Measurements from ENCODE around the gene ATF5.

ATF5 gene, protein sequence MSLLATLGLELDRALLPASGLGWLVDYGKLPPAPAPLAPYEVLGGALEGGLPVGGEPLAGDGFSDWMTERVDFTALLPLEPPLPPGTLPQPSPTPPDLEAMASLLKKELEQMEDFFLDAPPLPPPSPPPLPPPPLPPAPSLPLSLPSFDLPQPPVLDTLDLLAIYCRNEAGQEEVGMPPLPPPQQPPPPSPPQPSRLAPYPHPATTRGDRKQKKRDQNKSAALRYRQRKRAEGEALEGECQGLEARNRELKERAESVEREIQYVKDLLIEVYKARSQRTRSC

DNA sequence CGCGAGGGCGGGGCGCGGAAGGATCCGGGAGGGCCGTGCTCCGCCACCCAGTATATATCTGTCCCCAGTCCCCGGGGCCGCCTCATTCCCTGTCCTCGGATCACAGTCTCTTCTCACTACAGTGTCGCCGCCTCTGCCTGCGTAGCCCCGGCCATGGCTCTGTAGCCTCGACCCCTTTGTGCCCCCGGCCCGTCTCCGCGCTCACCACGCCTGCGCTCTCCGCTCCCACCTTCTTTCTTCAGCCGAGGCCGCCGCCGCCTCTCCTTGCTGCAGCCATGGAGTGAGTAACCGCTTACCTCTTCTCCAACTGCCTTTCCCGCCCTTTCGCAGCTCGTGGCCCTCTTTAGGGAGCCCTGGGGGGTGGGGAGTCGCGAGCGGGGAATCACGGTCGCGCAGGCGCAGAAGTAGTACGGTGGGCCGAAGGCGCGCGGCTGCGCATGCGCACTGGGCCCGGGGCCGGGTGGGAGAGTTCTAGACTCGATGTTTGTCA, at the start of gene ATF5, which contains the start of gene NUP62:
TSS of gene ATF5 (plus strand) at position 85 of the 490 bp plus-strand sequence. CDS start 1,646 bp downstream, outside the sequence.
TSS of gene NUP62 (minus strand) at position 384 of the 490 bp plus-strand sequence. CDS start 19,697 bp downstream, outside the sequence.
- DNase-seq: peak; percentile 82

DNA sequence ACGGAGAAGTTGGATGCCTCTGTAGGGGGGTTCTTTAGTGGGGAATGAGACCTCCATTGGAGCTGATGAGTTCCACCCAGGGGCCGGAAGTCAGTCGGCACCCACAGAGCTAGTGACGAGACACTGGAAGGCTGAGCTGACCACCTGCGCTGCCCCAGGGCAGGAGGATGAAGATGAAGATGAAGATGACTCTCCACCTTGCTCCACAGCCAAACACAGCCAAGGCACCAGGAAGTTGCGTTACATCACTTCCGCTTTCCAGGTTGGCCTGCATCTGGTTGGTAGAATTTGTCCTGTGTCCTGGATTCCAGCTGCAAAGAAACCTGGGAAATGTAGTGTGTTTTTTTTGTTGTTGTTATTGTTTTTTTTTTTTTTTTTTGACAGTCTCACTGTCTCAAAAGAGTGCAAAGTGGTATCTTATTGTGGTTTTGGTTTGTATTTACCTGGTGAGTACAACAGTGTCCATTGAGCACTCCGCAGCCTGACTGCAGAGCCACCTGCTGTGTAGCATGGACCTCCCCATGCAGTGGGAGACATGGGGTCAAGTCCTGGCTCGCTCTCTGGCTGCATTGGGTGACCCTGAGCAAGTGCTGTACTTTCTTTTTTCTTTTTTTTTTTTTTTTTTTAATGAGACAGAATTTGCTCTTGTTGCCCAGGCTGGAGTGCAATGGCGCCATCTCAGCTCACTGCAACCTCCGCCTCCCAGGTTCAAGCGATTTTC, 49.6 kb upstream of the ATF5 start:
- no peak for DNase-seq

DNA sequence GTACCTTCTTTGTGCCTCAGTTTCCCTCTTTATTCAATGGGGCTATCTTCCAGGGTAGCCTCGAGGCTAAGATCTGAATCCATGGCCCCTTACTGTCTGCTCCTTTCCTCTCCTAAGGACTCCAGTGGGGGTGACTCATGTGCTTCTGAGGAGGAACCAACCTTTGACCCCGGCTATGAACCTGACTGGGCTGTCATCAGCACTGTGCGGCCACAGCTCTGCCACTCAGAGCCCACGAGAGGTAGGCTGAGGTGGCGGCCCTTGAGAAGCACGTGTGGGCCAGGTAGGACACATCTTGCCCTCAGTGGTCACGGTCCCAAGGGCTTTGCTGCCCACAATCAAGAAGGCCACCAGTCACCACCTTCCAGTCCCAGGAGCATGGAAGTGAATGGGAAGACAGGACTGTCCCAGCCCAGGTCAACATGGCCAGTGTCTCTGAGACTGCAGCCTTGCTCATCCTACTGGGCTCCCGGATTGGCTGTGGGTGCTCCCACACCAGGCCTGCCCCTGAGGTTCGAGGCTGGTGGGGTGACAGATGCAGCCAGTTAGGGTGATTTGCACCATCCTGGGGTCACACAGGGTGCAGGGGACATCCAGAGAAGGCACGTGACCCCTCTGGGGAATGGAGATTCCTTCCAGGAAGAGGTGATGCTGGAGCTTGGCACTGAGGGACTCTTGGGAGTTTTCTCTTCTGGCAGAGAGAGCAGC, 48.7 kb upstream of the ATF5 start:
- DNase-seq: no peak

DNA sequence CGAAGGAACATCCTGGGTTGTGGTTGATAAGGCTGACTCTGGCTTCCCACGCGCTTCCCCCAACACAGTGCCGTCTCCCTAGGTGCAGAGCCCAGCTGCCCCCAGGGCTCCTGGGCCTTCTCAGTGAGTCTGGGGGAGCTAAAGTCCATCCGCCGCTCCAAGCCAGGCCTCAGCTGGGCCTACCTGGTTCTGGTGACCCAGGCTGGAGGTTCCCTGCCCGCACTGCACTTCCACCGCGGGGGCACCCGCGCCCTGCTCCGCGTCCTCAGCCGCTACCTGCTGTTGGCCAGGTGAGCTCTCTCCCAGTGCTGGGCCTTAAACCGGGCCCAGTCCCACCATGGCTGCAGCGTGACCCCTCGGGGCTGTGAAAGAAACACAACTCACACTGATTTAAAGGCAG, 47.8 kb upstream of the ATF5 start:
- no peak for DNase-seq

DNA sequence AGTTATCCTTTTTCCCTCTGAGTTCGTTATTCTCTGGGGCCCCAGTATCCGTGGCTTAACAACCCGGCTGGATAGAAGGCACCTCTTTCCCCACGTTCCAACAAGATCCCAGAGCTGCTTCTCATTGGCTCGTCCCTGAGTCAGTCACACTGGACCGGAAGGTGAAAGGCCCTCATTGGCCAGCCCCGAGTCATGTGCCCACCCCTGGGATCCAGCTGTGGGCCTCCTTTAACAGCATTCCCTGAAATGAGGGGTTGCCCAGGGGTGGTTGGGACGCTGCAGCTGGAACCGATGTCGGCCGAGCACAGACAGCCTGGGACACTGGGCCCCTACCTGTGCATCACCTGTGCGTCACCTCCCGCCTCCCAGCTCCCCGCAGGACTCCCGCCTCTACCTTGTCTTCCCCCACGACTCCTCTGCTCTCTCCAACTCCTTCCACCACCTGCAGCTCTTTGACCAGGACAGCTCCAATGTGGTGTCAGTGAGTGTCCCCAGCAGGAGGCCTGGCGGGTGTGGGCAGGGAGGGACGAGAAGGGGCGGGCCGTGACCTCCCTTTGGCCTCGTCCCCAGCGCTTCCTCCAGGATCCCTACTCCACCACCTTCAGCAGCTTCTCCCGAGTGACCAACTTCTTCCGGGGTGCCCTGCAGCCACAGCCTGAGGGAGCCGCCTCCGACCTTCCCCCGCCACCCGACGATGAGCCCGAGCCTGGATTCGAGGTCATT, 47.2 kb upstream of the ATF5 start:
- no peak for DNase-seq

DNA sequence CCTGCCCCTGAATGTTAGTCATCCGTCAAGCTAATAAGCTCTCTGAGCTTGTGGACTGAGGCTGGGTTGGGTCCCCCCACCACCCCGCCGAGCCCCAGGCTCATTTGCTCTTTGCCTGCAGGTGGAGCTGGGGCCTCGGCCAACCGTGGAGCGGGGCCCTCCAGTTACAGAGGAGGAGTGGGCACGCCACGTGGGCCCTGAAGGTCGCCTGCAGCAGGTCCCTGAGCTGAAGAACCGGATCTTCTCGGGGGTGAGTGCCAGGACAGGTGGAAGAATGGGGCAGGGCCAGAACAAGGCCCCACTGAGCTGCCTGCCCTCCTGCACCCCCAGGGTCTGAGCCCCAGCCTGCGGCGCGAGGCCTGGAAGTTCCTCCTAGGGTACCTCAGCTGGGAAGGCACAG, 46.4 kb upstream of the ATF5 start:
- no peak for DNase-seq

DNA sequence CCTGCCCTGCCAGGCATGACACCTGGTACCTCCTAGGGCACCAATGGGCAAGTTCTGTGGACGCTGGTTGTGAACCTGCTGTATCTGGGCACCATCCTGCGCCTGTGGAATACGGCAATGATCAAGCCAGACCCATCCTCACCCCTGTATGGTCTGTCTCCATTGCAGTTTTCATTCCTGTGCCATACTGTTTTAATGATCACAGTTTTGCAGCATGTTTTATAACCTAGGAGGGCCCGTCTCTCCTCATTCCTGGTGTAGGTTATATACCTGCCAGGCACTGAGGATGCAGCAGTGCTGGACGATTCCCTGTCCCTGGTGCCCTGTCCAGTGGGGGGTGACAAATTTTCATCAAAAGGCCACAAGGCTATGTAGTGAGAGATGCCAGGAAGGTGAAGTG, 45.9 kb upstream of the ATF5 start:
- no peak for DNase-seq

DNA sequence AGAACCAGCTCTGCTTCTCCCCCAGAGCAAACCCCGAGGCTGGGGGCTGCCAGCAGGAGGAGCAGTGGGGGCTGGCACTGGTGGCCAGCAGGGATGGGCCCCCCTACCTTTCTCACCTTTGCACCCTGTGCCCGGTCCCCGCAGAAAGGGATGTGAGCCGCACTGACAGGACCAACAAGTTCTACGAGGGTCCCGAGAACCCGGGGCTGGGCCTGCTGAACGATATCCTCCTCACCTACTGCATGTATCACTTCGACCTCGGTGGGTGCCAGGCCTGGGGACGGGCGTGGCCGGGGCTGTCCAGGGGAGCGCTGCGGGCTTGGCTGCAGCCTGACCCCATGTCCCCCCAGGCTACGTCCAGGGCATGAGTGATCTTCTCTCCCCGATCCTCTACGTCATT, 44.9 kb upstream of the ATF5 start:
- DNase-seq: no peak

DNA sequence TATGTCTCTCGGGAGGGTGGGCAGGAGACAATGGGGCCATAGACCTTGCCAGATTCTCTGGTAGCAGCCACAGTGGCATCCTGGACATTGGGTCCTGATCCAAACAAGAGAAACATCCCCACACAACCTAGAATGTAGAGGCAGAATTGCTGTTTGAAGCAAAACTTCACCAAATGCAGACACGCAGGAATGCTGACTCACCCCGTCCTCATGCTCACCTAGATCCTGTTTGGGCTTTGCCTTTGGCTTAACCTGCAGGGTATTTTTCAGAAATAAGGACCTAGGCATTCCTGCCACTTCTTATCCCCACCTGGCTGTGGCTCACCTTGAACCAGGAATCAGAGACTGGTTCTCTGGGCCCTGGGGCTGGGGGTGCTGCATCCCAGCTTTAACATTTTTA, 44.2 kb upstream of the ATF5 start:
- no peak for DNase-seq

DNA sequence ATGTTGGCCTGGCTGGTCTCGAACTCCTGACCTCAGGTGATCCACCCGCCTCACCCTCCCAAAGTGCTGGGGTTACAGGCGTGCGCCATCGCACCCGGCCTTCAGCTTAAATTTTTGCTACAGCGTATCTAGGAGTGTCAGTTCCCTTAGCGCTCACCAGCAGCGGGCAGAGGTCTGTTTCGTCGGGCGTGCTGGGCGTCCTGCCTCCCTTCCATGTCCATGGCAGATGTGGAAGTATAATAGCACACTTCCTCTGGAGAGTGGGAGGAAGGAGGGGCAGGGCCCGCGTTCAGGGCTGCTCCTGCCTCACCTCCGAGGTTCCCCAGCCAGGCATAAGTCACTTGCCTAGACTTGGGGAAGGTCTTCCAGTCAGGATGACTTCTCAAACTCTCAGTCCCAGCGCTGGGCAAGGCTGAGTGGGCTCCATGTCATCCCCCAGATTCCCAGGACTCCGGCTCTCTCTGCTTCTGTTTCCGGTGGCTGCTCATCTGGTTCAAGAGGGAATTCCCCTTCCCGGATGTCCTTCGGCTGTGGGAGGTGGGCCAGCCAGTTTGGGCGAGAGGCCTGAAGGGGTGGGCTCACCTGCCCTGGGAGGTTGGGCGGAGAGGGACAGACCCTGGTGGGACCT, 41.9 kb upstream of the ATF5 start:
- DNase-seq: no peak

DNA sequence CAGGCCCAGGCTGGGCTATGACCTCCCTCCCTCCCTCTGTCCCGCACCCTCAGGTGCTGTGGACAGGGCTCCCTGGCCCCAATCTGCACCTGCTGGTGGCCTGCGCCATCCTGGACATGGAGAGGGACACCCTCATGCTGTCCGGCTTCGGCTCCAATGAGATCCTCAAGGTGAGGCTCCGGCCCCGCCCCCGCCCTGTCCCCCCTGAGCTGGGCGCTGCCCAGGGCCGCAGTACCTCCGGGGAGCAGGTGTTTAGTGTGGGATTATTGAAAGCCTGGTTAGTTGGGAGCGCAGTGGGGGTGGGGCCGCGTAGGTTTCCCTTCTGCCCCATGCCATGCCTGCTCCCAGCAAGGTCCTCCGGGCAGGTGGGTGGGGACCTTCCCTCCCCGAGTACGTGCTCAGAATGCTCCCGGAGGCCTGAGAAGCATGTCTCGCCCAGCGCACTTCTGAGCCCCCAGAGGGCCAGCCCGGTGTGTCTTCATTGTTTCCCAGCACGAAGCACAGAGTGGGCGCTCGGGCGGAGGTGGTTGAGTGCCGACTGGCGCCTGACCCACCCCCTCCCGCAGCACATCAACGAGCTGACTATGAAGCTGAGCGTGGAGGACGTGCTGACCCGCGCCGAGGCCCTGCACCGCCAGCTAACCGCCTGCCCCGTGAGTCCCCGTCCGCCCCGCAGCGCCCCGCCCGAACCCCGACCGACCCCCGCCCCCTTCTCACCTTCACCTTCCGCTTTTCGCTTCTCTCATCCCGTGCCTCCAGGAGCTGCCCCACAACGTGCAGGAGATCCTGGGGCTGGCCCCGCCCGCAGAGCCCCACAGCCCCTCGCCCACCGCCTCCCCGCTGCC, 41.1 kb upstream of the ATF5 start:
- no peak for DNase-seq

DNA sequence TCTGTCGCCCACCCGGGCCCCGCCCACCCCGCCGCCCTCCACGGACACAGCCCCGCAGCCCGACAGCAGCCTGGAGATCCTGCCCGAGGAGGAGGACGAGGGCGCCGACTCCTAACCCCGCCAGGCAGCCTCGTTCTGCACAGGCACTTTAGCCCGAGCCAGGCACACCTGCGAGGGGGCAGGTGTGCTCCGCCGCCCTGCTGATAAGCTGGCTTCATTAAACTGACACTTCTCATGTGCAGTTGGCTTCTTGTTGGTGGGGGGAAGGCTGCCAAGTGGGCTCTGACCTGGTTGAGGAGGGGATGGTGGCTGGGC, 40.5 kb upstream of the ATF5 start:
- DNase-seq: no peak

DNA sequence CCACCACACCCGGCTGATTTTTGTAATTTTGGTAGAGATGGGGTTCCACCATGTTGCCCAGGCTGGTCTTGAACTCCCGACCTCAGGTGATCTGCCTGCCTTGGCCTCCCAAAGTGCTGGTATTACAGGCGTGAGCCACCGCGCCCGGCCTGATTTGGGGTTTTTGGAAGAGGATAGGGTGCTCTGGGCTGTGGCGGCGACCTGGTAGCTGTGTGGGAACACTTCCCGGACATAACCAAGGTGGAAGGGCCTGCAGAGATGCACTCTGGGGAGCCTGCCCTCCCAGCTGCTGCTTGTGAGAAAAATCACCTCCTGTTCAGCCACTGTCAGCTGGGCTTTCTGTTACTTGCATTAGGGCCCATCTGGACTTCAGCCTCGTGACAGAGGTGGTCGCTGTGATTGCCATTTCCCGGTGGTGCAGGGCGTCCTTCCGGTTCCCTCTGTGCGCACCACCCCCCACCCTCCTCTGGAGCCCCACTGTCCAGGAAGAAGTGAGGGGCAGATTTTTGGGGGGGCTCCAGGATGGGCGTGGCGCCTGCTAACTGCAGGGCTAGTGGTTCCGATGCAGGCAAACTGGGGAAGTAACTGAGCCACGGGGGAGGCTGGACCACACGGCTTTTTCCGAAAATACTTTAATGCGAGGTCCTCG, 39.8 kb upstream of the ATF5 start:
- DNase-seq: no peak

DNA sequence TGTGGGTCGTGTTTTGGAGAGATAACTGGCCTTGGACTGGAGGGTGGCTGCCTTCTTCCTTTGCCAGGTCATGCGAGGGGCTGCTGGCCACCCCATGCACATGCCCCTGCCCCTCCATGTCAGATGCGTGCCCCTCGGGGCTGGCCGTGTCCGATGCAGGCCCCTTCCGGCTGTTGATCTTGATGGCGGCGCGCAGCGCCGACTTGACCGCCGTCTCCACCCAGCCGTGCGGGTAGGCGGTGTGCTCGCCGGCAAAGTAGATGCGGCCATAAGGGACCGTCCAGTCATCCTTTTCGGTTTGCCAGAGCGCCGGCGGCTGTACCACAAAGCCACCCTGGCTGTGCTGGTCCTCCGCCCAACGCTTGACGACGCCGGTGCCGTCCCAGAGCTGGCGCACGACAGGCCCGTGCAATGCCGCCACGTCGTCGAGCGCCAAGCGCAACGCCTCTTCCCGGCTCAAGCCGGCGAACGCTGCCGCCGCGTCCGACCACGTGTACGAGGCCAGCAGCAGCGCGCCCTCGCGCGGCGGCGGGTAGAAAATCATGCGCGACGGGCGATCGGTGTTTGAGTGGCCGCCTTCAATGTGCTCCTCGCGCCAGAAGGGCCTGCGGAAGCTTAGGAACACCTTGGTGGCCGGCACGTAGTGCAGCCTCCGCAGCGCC, 39.2 kb upstream of the ATF5 start:
- DNase-seq: no peak

DNA sequence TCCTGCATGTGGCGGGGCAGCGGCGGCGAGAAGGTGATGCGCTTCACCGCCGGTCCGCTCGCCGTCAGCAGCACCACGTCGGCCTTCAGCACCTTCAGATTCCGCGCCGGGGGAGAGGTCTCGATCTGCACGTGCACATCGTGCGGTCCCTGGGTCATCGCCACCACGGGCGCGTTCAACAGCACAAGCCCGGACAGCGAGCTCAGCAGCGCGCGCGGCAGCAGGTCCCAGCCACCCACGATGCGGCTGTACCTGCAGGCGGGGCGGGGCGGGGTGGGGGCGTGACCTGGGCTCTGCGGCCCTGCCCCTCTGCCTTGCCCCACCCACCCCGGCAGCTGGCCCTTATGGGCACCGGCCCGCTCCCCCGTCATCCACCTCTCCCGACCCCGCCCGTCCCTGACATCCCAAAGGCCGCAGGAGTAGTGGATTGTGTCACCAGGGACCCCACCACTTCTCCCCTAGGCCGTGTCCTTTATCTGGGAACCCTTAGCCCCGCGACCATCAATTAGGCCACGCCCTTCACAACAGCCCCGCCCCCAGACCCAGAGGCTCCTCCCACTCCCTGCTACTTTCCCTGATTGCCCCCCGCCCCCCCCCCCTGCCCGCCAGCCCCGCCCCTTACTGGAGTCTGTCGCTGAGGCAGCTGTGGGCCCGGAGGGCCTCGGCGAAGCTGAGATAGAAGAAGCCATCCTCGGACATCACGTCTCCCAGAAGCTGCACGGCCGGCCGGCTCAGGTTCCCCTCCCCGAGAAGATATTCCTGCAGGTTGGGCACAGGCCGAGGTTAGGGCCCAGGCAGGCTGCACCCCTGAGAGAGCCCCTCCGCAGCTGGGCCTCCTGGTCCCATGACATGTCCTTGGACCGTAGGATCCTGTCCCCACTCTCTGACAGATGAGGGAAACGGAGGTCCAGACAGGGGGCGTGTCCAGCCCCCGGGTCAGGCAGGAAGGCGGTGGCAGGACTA, 38.4 kb upstream of the ATF5 start:
- no peak for DNase-seq

DNA sequence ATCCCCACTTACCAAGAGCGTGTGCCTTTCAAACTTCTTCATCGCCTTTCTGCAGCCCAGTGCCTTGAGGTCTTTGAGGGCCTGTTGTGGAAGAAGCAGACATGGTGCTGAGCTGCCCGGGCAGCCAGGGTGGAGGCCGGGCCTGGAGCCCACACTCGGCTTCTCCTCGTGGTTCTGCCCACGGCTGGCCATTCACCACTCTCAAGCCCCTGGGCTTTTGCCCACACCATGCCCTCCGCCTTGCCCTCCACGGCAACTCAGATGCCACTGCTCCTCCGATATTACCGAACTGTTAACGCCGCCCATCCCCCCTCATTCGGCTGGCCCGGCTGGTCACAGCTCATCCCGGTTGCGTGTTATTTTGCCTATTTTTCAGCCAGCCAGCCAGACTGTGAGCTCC, 37.6 kb upstream of the ATF5 start:
- DNase-seq: no peak

DNA sequence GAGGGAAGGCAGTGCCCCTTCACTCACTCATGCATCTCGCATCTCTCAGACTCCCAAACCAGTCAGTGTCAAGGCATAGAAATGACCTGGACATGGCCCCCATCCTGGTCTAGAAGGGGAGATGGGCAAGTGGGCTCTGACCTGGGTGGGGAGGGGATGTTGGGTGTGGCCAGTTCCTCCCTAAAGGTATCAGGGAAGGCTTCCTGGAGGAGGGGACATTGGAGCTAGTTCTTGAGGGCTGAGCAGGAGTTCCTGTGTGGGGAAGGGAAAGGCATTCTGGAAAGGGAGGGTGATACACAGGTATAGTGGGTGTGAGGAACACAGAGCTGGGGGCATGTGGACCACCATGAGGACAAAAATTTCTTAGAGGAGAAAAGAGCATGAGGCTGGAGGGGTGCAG, 36.3 kb upstream of the ATF5 start:
- DNase-seq: no peak

DNA sequence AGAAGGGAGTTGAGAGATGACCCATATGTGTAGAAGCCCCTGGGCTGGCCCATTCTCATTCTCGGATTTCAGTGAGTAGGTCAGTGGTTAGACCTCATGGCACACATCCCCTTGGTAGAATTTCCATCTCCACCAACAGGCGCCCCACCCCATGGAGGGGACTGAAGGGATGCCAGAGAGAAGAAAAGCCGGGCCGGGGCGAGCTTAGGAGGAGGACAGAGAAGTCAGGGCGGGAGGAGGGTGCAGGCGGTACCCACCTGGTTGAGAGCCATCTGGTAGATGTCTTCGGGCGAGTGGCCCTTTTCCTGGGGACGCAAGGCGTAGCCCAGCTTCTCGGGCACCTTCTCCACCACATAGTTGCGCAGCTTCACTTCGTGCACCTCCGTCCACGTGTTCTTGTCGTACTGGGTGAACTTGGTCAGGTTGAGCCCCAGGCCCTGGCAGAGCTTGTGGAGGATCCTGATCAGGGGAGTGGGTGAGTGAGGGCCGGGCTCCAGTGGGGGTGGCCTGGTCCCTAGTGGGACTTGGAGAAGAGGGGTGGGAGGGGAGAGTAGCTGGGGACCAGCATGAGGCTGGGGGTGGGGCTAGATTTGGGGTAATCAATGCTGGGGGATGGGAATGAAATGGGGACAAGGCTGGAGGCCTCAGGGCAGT, 34.9 kb upstream of the ATF5 start:
- no peak for DNase-seq
